HG02798 (cell line): ENCODE results near the gene CREBZF.
A peak's percentile ranks its signal among the peaks of the same experiment; 100 is the strongest.
"Not testable (repeated sequence)": the region's sequence is repeated elsewhere in the genome, so short reads cannot be mapped to it uniquely, and the experiment has no call there.

Experiments
- ATAC-seq: cut with Tn5 transposase; IDR thresholded peaks from one replicate; pipeline ENCODE4 v1.9.1; 2021; ENCODE audit warnings: mild to moderate bottlenecking; ENCODE audit not compliant: unreplicated experiment, poor library complexity

CREBZF gene

GRCh38 chr11:85672105-85672902 is 7.4 kb upstream of the CREBZF start:
- no peak for ATAC-seq

GRCh38 chr11:85670949-85671663 is 6.2 kb upstream of the CREBZF start:
- ATAC-seq, result not testable (repeated sequence)

- no peak for ATAC-seq
Measured at GRCh38 chr11:85668157-85668556, 3.2 kb upstream of the CREBZF start.

- ATAC-seq, result no peak
Measured at GRCh38 chr11:85666687-85667086, 1.8 kb upstream of the CREBZF start.

GRCh38 chr11:85665733-85666132 is 804 bp upstream of the CREBZF start:
- ATAC-seq, result no peak

- ATAC-seq, result peak; percentile 73
Measured at GRCh38 chr11:85663753-85664614, 945 bp downstream of the CREBZF start.

- no peak for ATAC-seq
Measured at GRCh38 chr11:85663080-85663752, 1.7 kb downstream of the CREBZF start.

GRCh38 chr11:85661972-85662664 is 2.8 kb downstream of the CREBZF start:
- no peak for ATAC-seq

- no peak for ATAC-seq
Measured at GRCh38 chr11:85658180-85658579, 6.7 kb downstream of the CREBZF start.

- no peak for ATAC-seq
Measured at GRCh38 chr11:85656777-85657176, 8.2 kb downstream of the CREBZF start.

GRCh38 chr11:85654343-85654742 is 10.6 kb downstream of the CREBZF start:
- ATAC-seq, result not testable (repeated sequence)

- ATAC-seq, result no peak
Measured at GRCh38 chr11:85652786-85653447, 12.0 kb downstream of the CREBZF start.

- ATAC-seq, result no peak
Measured at GRCh38 chr11:85651118-85651517, 13.8 kb downstream of the CREBZF start.

- peak; percentile 100 for ATAC-seq
Measured at GRCh38 chr11:85647604-85648299, 17.2 kb downstream of the CREBZF start, which contains the start of gene TMEM126A. TSS of gene TMEM126A (plus strand) at chr11:85647967. CDS start at chr11:85650256, 2,289 bp downstream.

GRCh38 chr11:85647078-85647477 is 17.9 kb downstream of the CREBZF start:
- no peak for ATAC-seq

GRCh38 chr11:85643191-85643614 is 21.7 kb downstream of the CREBZF start:
- no peak for ATAC-seq

GRCh38 chr11:85634747-85635146 is 30.2 kb downstream of the CREBZF start:
- no peak for ATAC-seq

- peak; percentile 10 for ATAC-seq
Measured at GRCh38 chr11:85628771-85629341, 36.1 kb downstream of the CREBZF start.
